ENCODE results near the gene JADE3.
A peak's percentile ranks its signal among the peaks of the same experiment; 100 is the strongest.

The JADE3 gene

DNA sequence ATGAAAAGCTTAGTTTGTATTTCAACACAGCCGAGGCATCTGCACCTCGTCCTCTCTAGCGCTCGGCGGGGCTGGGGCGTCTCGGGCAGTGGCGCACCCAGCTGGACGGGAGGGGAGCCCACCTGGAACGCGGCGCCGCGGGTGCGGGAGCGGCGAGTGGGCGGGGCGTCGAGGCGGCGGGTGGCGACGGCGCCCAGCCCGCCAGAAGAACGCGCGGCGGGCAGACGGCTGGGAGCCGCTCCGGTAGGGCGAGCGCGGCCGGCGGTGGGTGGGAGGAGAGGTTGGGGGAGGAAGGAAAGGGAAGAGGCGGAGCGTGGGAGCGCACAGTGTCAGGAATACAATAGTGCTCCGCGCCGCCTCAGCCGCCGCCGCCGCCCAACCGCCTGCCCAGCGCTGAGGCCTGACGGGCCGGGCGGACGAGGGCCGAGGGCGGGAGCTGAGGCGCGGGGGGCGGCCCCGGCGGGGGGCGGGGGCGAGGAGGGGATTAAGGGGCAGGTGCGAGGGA, at the start of gene JADE3:
Gene JADE3, plus strand, starts transcription at position 324 of the 505 bp plus-strand sequence. CDS start 72,474 bp downstream, outside the sequence.
- peak; percentile 84 for DNase-seq

DNA sequence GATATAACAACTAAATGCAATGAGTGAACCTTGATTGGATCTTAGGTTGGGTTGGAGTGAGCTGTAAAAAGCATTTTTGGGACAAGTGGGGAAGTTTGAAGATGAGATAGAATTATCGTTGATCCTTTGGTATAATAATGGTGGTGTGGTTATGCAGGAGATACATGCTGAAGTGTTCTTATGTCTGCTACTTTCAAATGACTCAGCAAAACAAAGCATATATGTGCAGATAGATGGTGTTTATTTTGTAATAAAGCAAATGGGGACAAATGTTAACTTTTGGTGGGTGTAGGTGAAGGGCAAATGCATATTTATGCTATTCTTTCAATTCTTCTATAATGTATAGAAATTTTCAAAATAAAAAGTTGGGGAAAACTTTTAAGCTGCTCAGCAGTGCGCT, 49.1 kb upstream of the JADE3 start:
- DNase-seq, result no peak

DNA sequence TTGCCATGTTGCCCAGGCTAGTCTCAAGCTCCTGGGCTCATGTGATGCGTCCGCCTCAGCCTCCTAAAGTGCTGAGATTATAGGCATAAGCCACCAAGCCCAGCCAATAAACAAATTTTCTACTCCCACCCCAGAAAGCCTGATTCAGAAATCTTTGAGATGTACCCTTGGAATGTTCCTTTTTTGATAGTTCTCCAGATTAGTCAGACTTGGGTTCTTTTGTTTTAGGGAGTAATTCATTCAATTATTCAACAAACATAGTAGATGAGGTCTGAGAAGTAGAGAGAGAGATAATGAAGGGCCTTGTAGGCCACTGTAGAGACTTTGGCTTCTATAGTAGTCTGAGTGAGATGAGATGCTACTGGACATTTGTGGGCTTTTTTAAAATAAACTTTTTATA, 47.6 kb upstream of the JADE3 start:
- DNase-seq, result no peak

DNA sequence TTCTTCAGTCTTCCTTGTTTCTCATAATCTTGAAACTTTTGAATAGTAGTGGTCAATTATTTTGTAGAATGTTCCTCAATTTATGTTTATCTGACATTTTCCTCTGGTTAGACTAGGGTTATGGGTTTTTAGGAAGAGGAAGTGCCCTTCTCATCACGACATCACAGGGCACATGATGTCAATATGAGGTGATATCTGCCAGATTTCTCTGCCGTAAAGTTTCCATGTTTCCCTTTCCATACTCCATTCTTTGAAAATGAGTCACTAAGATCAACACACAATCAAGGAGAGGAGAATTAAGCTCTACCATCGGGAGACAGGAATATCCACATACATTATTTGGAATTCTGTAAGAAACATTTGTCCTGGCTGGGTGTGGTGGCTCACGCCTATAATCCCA, 46.9 kb upstream of the JADE3 start:
- no peak for DNase-seq

DNA sequence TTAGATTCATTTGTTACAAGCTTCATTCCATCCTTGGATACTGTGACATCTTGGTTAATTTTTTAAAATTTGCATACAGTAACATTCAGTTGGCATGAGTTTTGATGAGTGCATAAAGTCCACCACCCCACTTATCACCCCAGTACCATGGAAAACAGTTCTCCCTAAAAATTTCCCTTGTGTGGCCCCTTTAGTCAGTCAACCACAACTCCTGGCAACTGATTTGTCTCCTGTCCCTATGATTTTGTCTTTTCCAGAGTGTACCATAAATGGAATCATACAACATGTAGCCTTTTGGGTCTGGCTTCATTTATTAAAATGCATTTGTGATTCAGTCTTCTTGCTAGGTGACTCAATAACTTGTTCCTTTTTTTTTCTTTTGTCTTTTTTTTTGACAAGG, 45.5 kb upstream of the JADE3 start:
- DNase-seq, result no peak

DNA sequence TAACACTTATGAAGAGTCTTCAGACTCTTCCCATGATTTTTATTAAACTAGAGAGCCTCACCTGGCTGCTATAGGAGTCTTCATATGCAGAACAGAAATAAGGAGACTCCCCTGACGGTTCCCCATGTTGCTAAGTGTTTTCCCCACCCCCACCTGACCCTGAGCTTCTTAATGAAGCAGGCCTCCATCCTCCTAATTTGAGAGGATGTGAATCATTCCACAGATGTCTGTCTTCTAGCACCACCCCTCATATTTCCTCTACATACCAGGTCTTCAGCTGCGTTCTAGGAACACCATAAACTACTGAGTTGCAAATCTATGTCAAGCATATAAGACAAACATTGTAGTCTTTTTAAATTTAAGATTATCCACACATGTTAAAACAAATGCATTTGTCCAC, 38.5 kb upstream of the JADE3 start:
- DNase-seq, result no peak

DNA sequence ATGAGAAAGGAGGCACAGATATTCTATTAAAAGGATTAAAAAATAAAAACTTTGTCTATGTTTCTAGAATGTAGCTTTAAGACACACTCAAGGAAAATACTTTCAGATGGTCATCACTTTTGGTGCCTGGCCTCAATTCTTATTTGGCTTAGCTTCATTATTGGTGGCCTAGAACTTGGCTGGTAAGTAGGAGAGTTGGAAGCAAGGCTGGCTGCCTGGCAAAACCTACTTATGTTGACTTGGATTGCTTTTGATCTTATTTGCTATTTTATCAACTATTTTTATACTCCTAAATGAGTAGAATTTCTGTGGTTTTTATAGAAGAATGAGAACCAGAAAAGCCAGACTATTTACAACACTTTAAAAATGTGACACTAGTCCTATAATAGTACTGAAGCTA, 35.3 kb upstream of the JADE3 start:
- no peak for DNase-seq

DNA sequence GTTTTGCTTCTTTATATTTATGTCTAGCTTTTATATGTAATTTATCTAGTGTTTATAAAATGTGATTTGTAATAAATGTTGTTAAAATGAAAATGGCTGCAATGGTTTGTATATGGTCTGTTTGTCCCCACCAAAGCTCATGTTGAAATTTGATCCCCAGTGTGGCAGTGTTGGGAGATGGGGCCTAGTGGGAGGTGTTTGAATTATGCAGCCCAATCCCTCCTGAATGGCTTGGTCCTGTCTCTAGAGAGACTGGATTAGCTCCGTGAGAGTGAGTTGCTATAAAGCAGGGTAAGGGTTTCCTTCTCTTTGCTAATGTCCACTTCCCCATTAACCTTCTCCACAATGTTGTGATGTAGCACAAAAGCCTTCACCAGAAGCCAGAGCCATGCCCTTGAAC, 30.0 kb upstream of the JADE3 start:
- no peak for DNase-seq

DNA sequence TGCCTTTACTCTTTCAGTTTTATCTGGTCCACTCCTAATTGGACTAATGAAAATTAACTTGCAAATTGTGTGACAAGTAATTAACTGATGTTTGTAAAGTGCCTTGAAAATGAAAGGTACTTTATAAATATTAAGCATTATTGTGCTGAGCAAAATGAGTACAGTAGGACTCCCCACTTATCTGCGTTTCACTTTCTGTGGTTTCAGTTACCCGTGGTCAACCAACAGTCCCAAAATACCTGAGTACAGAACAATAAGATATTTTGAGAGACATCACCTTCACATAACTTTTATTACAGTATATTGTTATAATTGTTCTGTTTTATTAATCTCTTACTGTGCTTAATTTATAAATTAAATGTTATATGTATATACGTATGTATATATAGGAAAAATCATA, 27.4 kb upstream of the JADE3 start:
- no peak for DNase-seq

DNA sequence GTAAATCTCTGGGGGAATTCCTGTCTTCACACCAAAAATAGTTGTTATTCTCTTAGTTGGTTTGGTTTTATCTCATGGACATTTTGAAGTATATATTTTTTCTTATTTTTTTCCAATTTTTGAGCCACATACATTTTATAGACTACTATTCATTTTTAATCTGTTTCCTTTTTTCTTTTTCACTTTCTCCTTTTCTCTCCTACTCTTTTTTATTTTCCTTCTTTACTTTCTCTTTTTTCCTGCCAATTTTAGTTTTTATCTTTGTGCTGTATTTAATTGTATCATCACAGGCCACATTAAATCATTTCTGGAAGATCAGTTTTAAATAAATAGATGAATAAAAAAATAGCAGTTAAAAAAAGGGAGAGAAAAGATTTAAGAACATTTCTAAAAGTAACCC, 14.0 kb upstream of the JADE3 start:
- DNase-seq, result no peak

DNA sequence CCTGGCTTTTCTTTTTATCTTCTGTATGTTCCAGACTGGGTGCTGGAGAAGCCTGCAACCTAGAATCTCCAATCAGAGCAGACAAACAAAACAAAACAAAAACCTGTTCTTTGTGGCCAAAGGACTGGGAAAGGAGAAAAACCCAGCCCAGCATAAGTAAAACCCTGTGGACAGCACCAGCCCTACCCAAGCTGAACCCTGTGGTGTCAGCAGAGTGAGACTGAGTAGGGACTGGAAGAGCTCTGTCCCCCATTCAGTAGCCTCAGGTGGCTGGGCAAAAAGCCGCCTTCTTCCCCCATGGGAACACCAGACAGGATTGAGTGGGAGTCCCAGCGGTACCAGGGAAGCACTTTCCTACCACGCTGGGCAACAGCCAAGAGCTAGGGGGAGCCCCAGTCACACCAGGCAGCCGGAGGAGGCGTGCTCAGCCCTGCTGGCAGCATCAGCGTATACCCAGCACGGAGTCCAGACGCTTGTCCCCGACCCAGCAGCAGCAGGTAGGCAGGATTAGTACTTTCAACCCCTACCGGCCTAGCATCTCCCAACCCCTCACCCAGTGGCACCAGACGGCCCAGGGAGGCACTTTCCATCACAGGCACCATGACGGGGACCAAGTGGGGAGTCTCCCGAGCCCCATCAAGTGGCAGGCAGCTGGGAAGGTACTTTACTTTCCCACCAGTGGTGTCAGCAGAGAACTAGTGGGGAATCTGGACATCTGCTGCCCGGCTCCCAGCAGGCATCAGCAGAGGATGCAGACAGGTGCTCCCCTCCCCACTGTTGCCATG, 8.6 kb upstream of the JADE3 start:
- DNase-seq, result peak; percentile 88

DNA sequence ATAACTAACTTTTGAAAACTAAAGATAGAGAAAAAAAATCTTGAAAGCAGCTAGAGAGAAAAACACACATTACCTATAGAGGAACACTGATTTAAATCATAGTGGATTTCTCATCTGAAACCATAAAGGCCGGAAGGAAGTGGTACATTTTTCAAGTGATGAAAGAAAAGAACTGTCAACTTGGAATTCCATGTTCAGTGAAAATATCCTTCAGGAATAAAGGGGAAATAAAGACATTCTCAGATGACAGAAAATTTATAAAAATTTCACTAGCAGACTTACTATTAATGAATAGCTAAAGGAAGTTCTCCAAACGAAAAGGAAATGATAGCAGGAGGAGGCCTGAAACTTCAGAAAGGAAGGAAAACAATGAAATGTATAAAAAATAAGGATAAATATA, 7.6 kb upstream of the JADE3 start:
- DNase-seq, result no peak

DNA sequence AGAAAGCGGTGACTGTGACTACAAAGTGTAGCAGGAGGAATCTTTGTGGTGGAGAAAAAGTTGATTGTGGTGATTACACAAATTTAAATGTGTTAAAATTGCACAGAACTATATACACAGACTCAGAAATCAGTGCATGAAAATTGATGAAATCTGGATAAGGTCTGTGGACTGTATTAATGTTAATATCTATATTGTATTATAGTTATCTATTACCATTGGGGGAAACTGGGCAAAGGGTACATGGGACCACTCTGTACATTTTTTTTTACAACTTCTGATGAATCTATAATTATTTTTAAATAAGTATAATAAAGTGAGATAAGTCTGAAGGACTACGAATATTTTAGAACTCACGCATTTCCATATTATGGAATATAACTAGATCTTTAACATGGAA, 1.8 kb upstream of the JADE3 start:
- no peak for DNase-seq

DNA sequence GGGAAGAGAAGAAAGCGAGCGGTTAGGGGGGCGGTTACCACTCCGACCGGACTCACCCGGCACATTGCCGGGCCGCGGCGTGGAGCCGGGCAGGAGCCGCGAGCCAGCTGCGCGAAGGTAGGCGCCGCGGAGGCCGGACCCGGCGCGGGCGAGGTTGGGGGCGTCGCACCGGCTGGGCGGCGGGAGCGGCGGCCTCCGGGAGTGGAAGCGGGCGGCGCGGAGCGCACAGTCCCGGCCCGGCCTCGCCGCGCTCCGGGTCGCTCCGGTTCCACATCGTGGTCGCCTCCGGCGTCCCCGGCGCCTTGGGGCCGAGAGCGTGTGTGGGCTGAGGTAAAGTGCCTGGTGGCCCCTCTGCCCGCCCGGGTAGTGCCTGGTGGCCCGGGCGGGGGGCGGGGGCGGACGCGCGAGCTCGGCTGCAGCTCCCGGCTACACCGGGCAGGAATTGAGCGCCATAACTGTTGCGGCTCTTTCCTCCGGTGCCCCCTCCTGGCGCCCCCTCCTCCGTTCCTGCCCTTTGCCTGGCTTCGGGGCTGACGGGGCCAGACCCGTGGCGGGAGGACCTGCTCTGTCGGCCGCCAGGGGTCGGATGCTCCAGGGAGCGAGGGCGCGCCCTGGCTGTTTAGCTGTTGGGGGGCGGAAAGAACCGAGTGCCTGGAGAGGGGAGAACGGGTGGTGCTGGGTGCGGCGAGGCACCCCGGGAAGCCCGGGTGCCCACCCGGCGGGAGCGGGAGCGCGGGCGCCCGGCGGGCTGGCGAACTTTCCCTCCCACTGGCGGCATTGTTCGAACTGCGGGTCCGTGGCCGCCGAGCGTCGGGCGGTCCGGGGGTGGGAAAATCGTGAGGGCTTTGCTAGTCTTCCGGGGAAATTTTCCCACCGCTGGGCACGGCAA, 626 bp downstream of the JADE3 start:
- DNase-seq, result peak; percentile 25

DNA sequence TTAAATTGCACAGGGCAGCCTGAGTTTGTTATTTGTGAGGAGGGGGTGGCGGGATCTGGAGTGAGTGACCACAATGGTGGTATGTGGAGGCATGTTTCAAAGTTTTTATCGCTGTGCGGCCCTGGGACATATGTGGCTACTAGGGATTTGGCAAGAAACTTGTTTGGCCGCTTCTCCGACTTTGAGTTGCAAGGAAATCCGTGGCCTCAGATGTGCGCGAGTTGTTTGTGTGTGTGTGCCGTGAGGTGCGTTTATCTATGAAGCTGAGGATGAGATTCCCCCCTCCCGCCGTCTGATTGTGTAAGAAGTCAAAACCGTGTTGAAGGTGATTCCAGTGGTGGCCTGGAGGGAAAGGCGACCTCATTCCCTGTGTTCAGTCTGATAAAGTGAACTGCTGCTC, 1.4 kb downstream of the JADE3 start:
- DNase-seq, result no peak

DNA sequence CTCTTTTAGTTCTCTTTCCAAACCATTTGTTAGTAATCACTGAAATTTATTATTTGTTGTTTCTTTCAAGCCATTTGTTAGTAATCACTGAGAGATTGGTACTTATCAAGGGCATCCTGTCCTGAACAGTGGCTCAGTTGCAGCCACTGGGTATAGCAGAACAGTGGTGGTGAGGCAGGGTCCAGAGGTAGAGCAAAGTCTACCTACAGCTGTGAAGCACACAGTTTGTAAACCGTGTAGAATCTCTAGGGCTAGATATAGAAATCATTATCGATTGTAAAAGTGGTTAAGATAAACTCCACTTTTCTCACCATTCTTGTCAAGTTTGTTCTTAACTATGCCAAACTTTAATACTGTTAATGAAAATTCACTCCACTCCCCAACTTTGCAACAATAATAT, 4.1 kb downstream of the JADE3 start:
- DNase-seq, result no peak

DNA sequence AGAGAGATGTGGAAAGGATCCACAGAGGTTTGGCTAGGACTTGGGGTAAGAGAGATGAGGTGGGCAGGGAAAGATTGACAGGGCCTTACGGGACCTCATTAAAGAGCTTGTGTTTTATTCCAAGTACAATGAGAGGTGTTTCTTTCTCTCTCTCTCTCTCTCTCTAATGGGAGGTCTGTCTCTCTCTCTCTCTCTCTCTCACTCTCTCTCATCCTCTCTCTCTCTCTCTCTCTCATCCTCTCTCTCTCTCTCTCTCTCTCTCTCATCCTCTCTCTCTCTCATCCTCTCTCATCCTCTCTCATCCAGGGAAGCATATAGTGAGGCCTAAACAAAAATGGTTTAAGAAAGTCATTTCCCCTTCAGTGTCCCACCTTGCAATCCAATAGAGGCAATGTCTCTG, 5.4 kb downstream of the JADE3 start:
- no peak for DNase-seq

DNA sequence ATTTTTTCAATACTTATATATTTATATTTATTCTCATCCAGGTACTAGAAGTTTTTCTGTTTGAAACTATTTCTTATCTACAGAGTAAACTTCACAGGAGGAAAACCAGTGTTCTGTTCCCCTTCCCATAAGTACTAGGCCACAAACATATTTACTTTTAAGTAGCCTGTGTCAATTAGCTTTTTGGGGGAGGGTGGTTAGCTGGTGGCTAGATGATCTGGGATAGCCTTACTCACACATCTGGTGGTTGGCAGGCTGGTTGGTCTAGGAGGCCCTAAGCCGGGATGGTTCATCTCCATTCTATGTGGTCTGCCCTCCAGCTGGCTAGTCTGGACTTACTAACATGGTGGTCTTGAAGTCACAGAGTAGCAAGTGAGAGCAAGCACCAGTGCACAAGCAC, 6.2 kb downstream of the JADE3 start:
- DNase-seq, result no peak

DNA sequence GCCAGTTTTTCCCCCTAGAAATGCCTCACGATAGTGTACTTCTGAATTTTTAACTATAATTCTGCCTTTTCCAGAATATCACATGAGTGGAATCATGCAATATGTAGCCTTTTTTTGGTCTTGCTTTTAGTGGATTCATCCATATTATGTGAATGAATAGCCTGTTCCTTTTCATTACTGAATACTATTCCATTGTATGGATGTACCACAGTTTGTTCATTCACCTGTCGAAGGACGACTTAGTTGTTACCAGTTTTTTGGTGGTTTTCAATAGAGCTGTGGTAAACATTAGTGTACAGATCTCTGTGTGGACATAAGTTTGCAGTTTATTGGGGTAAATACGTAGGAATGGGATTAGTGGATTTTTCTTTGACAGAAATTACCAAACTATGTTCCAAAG, 8.0 kb downstream of the JADE3 start:
- DNase-seq, result no peak

DNA sequence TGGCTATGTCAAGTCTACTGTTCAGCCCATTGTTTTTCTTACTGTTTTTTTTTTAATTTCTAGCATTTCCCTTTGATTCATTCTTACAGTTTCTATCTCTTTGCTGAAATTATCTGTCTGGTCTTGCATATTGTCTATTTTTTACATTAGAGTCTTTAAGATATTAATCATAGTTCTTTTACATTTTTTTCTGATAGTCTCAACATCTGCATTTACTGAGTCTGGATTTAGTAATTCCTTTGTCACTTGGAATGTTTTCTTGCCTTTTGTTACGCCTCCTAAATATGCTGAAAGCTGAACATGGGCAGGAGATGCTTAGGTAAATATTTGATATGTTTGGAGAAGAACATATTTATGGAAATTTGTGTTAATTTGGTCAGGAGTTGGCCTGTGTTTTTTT, 10.4 kb downstream of the JADE3 start:
- DNase-seq, result no peak

DNA sequence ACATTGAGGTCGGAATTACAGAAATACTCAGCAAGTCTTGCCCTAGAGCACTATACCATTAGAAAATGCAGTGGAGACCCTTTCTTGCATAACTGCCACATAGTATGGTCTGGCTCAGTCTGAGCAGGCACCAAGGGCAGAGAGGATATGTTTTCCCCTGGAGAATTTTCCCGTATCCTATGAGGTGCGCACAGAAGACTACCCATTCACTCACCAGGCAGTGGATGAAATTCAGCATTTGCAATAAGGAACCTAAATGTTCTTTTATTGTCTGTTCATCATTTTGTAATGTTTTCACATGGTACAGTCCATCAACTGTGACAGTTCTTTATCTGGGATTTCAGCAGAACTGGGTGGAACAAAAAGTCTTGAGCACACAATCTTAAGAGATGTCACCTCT, 15.5 kb downstream of the JADE3 start:
- no peak for DNase-seq

DNA sequence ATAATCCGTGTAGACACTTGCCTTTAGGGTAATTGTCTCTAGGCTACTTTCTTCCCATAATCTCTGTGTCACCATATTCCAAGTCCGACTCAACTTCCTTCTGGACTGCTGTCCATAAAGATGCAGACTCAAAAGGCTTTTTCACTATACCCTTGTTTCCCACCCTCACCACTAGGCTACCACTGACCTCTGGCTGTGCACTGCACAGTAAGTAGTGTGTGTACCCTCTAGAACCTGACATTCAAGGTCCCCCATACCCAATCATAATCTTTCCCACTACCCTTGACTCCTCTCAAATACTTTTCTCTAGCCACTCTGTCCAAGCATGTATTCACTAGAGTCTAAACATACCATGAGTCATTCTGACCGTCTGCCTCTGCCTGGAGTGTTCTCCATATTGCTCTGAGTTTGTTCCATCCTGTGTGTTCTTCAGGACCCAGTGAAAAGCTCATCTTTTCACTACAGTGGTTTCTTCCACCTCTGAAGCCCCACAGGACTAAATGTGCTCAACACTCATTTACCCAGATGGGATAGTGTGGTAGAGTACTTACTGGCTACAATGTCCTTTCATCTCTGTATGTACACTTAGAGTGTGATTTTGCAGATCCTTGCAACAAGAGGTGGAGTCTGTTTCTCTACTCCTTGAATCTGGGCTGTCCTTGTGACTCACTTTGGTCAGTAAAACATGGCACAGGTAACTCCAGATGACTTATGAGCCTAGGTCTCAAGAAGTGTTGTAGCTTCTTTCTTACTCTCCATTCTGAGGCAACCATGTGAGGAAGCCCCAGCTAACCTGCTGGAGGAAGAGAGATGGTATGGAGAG, 17.4 kb downstream of the JADE3 start:
- no peak for DNase-seq

DNA sequence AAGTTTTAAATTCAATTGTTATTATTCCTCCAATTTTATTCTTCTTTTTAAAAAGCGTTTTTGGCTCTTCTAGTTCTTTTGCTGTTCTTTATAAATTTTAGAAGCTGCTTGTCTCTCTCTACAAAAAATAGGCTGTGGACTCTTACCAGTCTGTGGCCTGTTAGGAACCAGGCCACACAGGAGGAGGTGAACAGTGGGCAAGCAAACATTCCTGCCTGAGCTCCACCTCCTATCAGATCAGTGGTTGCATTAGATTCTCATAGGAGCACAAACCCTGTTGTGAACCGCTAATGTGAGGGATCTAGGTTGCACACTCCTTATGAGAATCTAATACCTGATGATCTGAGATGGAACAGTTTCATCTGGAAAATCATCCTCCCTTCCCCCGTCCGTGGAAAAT, 23.1 kb downstream of the JADE3 start:
- no peak for DNase-seq
